T47D (cell line): ENCODE results near the gene TTC39B.
A peak's percentile ranks its signal among the peaks of the same experiment; 100 is the strongest.

Source experiments
- DNase-seq, 2 experiments: peaks; one replicate each; pipeline versions ENCODE4 v3.0.0 to v3.0.0-alpha.2; 2011 to 2012; ENCODE audit warnings: low read depth in 1 of 2, low spot score in 1 of 2
- JUND ChIP-seq: IDR thresholded peaks from 2 replicates; pipeline ENCODE4 v1.6.1; 2012; ENCODE audit warnings: low read depth
- in situ Hi-C: cut with HindIII; loops from 2 replicates; pipeline ENCODE4 v1.10.0; 2016; ENCODE audit warnings: low sequenced_read_pairs, low pct_unique_long_range_greater_than_20kb

TTC39B gene

GRCh38 chr9:15317836-15318235 lies 10.8 kb upstream of the TTC39B start:
- no peak for DNase-seq
- TF ChIP-seq JUND, result no peak
- in situ Hi-C loops, result no loop called here

- no peak for TF ChIP-seq JUND
- peak in 1 of 2 experiments; percentile 31 for DNase-seq
- in situ Hi-C loops, result no loop called here
Measured at GRCh38 chr9:15311607-15312006, 4.6 kb upstream of the TTC39B start.

GRCh38 chr9:15310107-15310850 lies 3.3 kb upstream of the TTC39B start:
- in situ Hi-C loops, result no loop called here
- no peak for DNase-seq
- no peak for TF ChIP-seq JUND

- TF ChIP-seq JUND, result no peak
- DNase-seq, result no peak
- in situ Hi-C loops, result no loop called here
Measured at GRCh38 chr9:15308511-15308910, 1.5 kb upstream of the TTC39B start.

- in situ Hi-C loops, result no loop called here
- no peak for TF ChIP-seq JUND
- DNase-seq, result no peak
Measured at GRCh38 chr9:15307523-15307841, 466 bp upstream of the TTC39B start.

- in situ Hi-C loops, result no loop called here
- TF ChIP-seq JUND, result no peak
- DNase-seq, result peak; percentile 21 to 93
Measured at GRCh38 chr9:15306068-15306756, 804 bp downstream of the TTC39B start.

- TF ChIP-seq JUND, result no peak
- no peak for DNase-seq
- in situ Hi-C loops, result no loop called here
Measured at GRCh38 chr9:15305470-15305869, 1.5 kb downstream of the TTC39B start.

- in situ Hi-C loops, result no loop called here
- peak in 1 of 2 experiments; percentile 68 for DNase-seq
- no peak for TF ChIP-seq JUND
Measured at GRCh38 chr9:15304632-15305031, 2.4 kb downstream of the TTC39B start.

GRCh38 chr9:15300218-15300617 lies 6.8 kb downstream of the TTC39B start:
- no peak for TF ChIP-seq JUND
- no peak for DNase-seq
- in situ Hi-C loops, result no loop called here

- no peak for DNase-seq
- in situ Hi-C loops, result no loop called here
- TF ChIP-seq JUND, result no peak
Measured at GRCh38 chr9:15299374-15299939, 7.6 kb downstream of the TTC39B start.

GRCh38 chr9:15298362-15298761 lies 8.7 kb downstream of the TTC39B start:
- DNase-seq, result no peak
- in situ Hi-C loops, result no loop called here
- TF ChIP-seq JUND, result no peak

GRCh38 chr9:15295761-15296405 lies 11.1 kb downstream of the TTC39B start:
- DNase-seq, result no peak
- in situ Hi-C loops, result no loop called here
- no peak for TF ChIP-seq JUND

GRCh38 chr9:15294604-15295003 lies 12.4 kb downstream of the TTC39B start:
- in situ Hi-C loops, result no loop called here
- no peak for TF ChIP-seq JUND
- no peak for DNase-seq
